NCI-H187 (cell line): ENCODE measurements around the gene MIPOL1.
"Not testable (repeated sequence)": the region's sequence is repeated elsewhere in the genome, so short reads cannot be mapped to it uniquely, and the experiment has no call there.

Source experiments
- DNase-seq, 2 experiments: peaks; one replicate each; lab custom pipeline; 2025; lab: John Stamatoyannopoulos, UW

Gene MIPOL1

DNA sequence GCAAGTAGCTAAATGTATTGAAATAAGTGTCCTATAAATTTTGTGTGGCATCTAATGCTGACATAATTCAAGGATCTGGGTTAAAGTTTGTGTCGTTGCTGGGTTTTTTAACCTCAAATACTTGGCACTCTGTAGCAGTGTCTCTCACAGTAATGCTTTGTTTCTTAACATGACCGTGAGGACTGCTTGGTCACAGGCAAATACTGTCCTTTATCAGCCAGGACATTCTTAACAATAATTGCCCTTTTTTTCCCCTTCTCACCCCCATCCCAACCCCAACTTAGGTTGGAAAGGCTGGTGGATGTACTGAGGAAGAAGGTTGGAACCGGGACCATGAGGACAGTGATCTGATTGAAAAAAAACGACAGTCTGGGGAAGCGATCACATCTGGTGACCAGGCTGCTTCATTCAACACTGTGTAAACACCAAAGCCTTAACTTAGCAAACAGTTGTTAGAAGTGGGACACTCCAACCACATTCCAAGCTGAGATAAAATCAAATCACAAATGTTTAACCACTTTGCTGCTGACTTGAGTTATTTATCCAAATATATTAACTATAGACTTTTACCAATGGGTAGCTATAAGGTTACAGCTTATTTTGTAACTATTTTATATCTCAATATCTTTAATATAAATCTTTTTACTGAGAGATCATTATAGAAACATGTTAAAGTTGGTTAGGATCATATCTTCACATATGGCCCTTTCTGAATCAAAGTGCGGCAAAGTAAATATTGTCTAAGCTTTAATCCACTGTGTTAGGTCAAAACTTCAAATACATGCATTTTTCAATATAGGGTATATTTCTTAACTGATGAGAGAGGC is 349.1 kb downstream of the MIPOL1 start:
- peak; percentile 26 to 67 for DNase-seq

DNA sequence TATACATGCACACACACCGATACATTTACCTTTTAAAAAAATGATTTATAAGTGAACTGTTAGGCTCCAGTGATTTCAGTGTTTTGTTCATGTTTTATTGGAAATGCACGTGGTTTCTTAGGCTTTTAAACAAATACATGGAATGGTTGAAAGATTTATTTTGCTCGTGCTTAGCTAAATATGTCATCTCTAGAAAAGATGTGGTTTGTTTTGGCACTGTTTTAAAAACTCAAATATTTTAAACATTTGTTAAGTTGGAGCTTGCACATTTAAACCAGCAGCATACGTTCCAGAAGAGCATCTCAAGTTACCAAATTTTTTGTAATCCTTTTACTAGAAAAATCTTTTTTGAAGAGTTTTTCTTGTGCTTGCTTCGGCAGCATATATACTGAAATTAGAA is 352.8 kb downstream of the MIPOL1 start:
- no peak for DNase-seq

DNA sequence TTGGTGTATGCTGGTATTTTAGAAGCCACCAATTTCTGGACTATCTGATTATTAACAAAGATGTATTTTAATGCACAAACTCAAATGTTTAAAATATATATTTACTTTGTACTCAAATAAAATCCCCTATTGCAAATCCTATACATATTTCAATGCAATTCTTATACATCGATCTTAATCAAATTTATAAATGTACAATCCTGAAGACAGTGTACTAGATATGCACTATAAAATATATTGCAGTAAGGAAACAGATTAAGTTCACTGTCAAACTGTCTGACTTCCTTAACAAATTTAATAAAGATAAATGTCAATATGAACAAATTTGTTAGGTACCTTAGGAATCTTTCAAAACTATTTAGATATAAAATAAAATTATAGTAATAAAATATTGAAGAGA is 353.4 kb downstream of the MIPOL1 start:
- no peak for DNase-seq

DNA sequence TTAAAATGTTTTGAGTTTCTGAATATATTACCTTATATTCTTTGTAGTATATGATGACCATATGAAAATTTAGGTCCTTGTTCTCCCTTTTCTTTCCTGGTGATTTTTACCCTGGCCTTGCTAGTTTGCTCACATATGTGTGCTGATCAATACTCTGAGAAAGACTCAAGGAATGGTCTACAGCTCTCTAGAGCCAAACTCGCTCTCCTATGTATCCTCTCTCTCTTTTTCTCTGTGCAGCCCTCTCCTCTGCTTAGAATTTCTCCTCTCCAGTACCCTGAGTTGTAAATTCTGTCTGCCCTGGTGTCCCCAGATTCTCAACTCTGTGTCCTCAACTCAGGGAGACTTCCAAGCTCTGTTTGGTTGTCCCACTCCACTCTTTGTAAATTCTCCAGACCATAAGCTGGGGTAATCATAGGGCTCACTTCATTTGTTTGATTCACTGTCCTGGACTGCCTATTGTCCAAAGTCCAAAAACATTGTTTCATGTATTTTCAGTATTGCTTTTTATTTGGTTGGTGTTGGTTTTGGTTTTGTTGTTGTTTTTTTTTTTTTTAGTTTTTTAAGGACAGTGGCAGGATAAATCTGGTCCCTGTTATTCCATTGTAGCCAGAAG is 356.3 kb downstream of the MIPOL1 start:
- DNase-seq: no peak

DNA sequence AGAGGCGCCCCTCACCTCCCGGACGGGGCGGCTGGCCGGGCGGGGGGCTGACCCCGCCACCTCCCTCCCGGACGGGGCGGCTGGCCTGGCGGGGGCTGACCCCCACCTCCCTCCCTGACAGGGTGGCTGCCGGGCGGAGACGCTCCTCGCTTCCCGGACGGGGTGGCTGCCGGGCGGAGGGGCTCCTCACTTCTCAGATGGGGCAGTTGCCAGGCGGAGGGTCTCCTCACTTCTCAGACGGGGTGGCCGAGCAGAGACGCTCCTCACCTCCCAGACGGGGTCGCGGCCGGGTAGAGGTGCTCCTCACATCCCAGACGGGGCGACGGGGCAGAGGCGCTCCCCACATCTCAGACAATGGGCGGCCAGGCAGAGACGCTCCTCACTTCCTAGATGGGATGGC is 357.9 kb downstream of the MIPOL1 start:
- DNase-seq: not testable (repeated sequence)

DNA sequence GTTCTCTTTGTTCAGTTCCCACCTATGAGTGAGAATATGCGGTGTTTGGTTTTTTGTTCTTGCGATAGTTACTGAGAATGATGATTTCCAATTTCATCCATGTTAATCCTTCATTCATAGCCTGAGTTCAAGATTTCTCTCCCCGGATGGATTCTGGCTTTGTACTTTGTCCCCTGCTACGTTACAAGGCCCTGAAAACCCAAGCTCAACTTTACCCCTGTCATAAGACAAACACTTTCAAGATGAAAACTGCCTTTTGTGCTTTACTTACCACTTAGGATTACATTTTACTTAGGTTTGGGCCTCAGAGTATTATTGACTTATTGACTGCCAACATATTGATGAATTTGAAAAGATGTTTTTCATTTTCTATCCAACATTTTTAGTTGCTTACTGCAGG is 361.0 kb downstream of the MIPOL1 start:
- no peak for DNase-seq

DNA sequence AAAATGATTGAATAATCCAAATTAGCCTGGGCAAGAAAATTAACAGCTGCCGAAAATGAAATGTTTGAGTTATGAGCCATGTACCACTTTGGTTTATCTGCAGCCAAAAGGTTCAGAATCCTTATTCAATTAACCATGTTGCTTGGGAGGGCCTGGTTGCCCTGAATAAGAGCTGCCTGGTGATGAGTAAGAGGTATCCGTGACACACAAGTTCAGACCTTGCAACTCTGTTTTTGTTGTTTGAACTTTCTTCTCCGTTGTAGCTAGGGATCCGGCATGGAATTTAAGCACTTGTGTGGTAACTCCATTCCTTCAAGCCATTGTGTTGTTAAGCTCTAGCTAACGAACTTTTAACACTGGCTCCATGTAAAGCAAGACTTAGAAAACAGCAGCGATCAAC is 361.6 kb downstream of the MIPOL1 start:
- DNase-seq: no peak

DNA sequence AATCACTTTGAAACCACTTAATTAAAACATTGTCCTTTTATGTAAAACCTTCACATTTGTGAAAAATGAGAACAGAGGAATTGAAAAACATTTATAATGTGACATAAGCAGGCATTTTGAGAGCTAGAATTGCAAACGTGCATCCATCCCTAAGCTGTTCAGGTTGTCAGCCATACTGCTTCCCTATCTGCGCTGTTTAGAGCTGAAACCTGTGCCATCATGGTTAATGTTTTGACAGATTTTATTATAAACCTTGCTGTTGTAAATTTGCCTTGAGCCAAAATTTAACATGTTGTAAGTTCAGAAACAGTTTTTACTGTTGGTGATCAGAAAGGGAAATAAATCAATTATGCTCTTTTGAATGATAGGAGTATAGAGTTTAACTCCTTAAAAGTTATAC is 365.5 kb downstream of the MIPOL1 start:
- no peak for DNase-seq

DNA sequence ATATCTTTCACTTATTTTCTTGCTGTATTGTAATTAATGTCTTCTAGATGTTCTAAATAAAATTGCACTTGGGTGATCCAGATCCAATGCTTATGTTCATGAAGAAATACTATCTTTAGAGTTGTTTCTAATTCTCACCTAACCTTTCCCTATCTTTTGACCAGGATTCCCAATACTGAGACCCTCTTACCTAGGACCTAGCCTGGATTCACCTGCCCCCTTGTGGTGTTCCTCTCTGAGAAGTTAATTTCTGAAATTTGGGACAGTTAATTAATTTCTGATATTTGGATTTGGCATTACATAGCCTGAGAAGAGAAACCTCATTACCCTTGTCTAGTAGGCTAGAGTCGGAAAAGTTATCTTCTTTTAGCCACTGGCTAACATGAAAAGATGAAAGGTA is 367.8 kb downstream of the MIPOL1 start:
- DNase-seq: no peak

DNA sequence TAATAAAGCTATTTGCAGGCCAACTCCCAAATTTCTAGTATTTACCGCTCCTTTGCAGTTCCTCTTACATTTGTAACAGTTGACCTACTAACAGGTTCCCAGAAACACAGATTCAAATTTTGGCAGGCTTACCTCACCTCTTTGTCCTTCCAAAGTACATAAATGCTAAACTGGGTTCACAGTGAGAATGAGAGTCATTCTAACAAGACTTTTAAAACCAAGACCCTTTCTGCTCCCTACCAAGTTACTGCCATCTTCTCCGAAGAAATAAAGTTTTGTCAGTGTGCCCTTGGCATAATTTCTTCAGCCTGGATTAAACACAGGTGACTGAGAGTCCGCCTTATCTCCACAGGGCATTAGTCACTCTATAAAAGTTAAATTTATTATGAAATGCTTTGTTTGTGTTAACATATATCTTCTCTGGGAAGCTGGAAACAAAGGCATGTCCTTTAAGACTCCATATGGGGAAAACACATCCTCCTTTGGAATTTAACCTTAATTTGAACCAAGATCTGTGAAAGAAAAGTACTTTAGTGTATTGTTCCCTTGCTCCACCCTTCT is 369.2 kb downstream of the MIPOL1 start:
- DNase-seq: no peak

DNA sequence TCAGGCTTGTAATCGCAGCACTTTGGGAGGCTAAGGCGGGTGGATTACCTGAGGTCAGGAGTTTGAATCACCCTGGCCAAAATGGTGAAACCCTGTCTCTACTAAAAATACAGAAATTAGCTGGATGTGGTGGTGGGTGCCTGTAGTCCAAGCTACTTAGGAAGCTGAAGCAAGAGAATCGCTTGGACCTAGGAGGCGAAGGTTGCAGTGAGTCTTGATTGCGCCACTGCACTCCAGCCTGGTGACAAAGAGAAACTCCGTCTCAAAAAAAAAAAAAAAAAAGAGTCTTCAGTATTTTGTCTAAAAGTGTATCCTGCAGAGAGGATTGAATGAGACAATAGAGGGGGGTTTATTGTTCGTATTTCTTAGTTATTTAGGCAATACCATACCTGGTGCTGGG is 372.0 kb downstream of the MIPOL1 start:
- DNase-seq: no peak

DNA sequence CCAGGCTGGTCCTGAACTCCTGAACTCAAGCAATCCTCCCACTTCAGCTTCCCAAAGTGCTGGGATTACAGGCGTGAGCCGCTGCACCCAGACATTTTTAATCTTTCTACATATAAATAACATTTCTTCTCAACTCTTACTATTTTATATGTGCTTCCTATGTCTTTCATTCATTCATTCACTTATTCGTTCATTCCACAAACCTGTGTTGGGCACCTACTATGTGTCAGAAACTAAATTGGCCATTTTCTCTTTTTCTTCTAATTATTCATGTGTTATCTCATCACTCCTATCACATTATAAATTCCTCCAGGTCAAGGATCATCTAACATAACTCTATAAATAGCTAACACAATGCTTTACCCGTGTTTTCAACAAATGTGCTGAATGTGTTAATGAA is 373.7 kb downstream of the MIPOL1 start:
- no peak for DNase-seq

DNA sequence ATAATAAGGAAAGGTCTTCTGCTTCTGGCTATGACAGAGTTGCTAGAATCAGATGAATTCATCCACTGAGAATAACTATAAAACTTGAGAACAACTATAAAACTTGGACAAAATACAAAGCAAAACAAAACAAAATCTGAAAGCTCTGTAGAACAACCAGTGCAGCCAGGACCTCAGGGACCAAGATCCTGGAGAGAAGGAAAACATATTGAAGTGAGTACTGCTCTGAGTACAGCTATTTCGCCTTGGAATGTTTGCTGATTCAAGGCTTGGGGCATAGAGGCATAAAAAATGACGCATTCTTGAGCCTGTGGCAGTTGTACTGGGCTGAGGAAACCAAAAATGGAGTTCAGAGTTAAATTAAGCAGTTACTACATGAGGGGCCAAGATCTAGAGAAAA is 375.6 kb downstream of the MIPOL1 start:
- no peak for DNase-seq

DNA sequence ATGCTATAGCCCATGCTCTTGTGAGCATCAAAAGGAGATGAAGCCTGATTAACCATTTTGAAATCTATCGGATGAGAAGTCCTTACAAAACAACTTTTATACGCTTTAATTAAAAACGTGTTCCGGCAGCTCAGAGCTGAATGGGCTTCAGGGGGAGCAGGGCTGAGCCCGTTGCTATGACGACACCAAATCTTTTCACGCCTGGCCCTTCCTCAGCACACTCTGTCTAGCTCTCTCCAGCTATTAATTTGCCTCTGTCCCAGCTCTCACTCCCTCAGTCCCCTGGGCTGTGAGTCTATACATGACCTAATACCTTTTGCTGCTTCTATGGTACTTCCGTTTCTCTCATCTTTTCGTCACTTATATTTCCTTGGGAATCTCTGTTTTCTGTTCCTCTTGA is 381.5 kb downstream of the MIPOL1 start:
- DNase-seq: no peak

DNA sequence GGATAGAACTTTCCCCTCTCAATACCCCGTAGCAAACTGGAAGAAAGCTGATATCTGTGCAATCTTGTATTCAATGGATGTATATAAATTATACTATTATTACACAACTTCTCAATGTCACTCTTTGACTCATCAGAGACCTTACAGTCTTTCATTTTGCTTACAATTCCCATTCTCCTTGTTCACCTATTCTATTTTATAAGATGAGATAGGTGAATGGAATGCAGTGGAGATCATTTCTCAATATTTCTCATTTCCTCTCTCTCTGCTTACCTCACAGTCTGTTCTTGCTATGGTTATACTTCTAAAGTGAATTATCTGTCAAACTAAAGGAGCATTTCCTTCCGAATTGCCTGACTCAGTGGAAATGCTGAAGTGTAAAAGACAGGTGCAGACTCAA is 382.4 kb downstream of the MIPOL1 start:
- no peak for DNase-seq

DNA sequence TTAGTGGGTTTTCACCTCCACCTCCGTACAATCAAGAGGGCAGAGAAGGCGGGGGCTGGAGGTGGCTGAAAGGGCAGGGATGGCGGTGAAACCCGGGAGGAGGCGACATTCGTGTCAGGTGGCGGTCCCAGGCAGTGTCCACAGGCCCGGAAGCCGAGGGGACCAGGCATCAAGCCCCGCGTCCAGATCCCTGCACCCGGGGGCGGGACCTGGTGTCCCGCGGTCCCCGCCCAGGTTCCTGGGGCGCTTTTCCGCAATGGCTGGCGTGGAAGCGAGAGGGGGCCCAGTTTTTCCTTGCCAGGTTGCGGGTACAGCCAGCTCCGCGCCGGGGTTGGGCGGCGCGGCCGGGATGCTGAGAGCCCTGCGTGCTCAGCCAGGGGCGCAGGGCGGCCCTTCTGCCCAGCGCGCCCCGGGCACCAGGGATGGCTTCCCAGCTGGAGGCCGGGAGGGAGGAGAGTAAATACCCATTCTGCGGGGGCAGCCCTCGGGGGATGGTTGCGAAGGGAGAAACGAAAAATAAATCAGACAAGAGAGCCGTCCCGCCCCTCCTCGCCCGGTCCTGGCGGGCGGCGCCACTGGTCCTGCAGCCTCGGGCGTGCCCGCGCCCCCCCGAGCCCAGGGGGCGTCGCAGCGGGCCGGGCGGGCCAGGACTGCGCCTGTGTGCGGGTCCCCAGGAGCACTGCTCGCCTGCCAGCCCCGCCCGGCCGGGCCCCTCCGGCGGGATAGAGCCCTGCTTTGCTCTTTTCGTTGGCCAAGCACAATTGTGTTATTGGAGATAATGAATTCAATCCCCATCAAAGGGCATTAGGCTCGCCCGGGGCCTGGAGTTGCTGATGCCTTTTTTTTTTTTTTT is 385.8 kb downstream of the MIPOL1 start:
- DNase-seq: peak; percentile 67 to 87

DNA sequence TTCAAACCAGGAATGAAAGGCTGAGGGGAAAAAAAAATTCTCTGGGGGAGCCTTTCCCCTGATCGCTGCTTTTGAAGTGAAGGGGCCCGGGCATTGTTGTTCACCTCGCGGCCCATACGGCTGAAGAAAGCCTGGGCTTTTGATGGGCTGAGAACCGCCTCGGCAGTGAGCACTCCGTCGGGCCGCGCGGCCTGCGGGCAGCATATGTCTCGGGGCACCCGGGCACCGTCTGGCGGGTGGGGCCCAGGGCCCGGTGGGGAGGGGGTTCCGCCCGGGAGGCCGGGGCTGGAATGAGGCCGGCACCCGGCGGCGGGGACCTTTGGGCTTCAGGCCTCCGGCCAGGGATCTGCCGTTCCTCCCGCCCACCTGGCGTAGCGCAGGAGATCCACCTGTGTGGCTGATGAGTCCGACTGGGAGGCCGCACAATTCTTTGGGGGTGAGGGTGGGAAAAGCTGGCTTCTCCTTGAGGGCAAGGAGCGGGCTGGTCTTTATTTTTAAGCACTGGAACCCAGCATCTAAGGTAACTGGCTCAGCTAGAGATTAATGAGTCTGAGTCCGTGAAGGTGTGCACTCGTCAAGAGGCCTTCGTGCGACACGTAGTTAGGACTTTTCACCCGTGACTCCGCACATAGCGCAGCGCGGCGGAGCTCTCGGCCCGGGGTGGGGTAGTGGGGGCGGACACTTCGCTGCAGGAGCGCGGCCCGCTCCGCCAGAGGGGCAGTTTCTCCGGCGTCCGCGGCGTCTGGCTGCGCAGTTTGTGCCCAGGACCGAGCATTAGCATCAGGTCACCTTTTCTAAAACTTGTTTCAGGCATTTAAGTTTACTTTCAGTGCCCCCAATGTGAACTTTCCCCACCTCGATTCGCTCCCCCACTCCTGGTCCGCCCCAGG is 386.7 kb downstream of the MIPOL1 start:
- DNase-seq: peak; percentile 72 to 88

DNA sequence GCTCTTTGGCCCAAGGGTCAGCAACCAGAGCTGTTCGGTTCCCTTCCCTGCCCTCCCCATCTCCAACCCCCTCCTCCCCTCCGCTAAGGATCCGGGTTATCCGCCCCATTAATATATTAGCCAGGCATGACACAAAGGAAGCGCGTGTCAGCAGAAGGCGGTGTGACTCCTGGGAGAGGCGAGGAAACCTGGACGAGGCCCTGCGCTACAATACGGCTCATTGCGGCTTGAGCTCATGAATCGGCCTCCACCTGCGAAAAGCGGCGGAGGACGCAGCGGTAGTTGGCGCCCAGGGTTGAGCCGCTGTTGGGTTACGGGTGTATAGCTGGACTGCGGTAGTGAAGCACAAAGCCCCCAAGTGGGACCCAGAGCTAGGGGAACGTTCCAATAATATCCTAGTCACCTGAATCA is 387.4 kb downstream of the MIPOL1 start:
- peak; percentile 64 to 94 for DNase-seq

DNA sequence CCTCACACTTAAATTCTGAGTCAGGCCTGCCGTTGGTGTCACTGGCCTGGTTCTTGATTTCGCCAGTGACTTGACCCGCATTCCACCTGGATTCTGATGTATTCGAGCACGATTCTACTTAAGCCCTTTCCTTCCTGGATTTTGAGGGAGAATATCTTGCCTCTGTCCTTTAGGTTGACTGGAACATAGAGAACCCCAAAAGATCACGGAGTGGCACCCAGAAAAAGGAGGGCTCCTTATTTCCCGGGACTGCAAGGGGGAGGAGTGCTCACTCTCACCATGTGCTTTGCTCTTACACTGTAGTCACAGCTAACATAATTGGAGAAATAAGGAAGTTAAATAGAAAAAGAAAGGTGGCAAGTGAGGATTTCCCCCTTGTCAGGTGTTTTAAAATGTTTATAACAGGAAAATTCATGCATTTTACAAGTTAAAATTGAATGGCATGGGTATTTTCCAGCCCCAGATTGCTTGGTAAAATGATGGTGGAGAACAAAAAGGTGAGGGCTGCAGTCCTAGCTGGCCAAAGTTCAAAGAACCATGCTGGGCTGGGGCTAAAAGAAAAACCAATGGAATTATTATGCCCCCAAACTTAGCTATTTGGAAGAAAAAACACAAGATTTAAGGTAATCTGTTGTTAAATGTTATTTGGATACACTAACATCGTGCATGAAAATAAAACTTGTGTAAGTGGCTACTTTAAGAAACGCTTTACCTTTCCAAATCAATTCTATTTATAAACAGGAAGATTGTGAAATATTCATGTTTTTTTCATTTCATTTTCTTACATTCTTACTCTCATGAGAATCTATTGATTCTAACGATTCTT is 388.4 kb downstream of the MIPOL1 start:
- peak in 1 of 2 experiments; percentile 78 for DNase-seq

DNA sequence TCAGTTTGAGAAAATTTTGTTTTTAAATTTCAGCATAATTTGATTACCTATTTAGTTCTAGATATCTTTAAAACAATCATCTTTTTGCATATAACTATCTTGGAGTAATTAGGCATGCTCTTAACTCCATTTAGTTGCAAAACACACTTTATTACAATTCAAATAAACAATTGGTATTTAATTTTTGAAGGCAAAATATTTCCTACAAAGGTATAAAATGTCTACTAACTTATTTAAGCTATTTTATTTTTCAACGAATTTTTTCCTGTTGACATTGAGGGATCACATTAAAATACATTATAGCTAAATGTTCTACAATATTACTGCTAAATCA is 389.0 kb downstream of the MIPOL1 start:
- no peak for DNase-seq
